SH-SY5Y (cell line): ENCODE results near the gene TPM2.

Source experiments
- GATA2 ChIP-seq: IDR thresholded peaks from 2 replicates; pipeline ENCODE4 v1.6.1; 2011; ENCODE audit warnings: mild to moderate bottlenecking, low read depth, low read length
- GATA3 ChIP-seq: IDR thresholded peaks from 2 replicates; pipeline ENCODE4 v1.6.1; 2011; ENCODE audit warnings: low read depth, mild to moderate bottlenecking, low read length, moderate library complexity

GRCh38 chr9:35658968-35659220 is 30.8 kb downstream of the TPM2 start:
- TF ChIP-seq GATA3 (no peak), GATA2 (no peak)
